IMR-90 (cell line): ENCODE results near the gene TPO.

Experiments used
- FOS ChIP-seq: fragments of 150-350 bp; IDR thresholded peaks from 2 replicates; pipeline ENCODE4 v1.6.1; 2016; ENCODE audit warnings: low read depth, low read length
- MAFK ChIP-seq: IDR thresholded peaks from 2 replicates; pipeline ENCODE4 v1.6.1; 2012; ENCODE audit warnings: low read depth, low read length, improper control_type of control experiment
- MAZ ChIP-seq: IDR thresholded peaks from 2 replicates; pipeline ENCODE4 v1.6.1; 2012; ENCODE audit warnings: low read depth, mild to moderate bottlenecking, low read length, improper control_type of control experiment, moderate library complexity, borderline replicate concordance
- POLR2A ChIP-seq: IDR thresholded peaks from 2 replicates; pipeline ENCODE4 v1.6.1; 2012; ENCODE audit warnings: mild to moderate bottlenecking, low read depth, low read length
- RAD21 ChIP-seq: IDR thresholded peaks from 2 replicates; pipeline ENCODE4 v1.6.1; 2012; ENCODE audit warnings: low read length, improper control_type of control experiment
- RFX5 ChIP-seq: IDR thresholded peaks from 2 replicates; pipeline ENCODE4 v1.8.0; 2012; ENCODE audit warnings: low read depth, mild to moderate bottlenecking, low read length, moderate library complexity
- TF ChIP-seq, protein P1 (sequence below): conservative IDR thresholded peaks from 2 replicates; pipeline ENCODE4 v1.5.1; 2012; ENCODE audit warnings: mild to moderate bottlenecking, low read depth, low read length, improper control_type of control experiment
- TF ChIP-seq, protein P2 (sequence below): fragments of 150-350 bp; IDR thresholded peaks from 2 replicates; pipeline ENCODE4 v1.6.1; 2016; ENCODE audit warnings: low read depth, mild to moderate bottlenecking, low read length, moderate library complexity, borderline replicate concordance

DNA sequence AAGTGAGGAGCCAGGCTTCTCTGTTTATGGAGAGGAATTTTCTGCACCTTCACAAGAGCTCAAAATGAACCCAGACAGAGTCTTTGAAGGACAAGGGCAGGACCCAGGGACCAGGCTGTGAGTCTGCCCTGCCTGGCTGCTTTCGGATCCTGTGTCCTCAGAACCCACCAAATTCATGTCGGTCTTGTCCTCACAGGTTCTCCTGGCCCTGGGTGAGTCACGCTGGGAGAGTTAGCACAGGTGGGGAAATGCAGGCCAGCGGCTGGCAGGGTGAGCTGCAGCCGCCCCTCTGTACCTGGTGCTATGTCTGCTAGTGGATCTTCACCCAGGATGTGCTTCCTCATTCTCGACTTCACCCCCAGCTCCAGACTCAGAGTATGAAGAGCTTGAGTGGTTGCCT, 35.8 kb upstream of the TPO start:
- TF ChIP-seq POLR2A (no peak), RAD21 (no peak), MAFK (no peak), FOS (no peak), RFX5 (no peak), MAZ (no peak)
- TF ChIP-seq, protein P1, sequence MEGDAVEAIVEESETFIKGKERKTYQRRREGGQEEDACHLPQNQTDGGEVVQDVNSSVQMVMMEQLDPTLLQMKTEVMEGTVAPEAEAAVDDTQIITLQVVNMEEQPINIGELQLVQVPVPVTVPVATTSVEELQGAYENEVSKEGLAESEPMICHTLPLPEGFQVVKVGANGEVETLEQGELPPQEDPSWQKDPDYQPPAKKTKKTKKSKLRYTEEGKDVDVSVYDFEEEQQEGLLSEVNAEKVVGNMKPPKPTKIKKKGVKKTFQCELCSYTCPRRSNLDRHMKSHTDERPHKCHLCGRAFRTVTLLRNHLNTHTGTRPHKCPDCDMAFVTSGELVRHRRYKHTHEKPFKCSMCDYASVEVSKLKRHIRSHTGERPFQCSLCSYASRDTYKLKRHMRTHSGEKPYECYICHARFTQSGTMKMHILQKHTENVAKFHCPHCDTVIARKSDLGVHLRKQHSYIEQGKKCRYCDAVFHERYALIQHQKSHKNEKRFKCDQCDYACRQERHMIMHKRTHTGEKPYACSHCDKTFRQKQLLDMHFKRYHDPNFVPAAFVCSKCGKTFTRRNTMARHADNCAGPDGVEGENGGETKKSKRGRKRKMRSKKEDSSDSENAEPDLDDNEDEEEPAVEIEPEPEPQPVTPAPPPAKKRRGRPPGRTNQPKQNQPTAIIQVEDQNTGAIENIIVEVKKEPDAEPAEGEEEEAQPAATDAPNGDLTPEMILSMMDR = no peak
- TF ChIP-seq, protein P2, sequence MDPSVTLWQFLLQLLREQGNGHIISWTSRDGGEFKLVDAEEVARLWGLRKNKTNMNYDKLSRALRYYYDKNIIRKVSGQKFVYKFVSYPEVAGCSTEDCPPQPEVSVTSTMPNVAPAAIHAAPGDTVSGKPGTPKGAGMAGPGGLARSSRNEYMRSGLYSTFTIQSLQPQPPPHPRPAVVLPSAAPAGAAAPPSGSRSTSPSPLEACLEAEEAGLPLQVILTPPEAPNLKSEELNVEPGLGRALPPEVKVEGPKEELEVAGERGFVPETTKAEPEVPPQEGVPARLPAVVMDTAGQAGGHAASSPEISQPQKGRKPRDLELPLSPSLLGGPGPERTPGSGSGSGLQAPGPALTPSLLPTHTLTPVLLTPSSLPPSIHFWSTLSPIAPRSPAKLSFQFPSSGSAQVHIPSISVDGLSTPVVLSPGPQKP = no peak
